ENCODE measurements around the gene ELF5. TPM values are rescaled to one million over a fixed set of nuclear protein-coding genes. Genes with fewer than 3 reads are reported as not detected.

The ELF5 gene
- 1.8 and 2.1 TPM in 2 replicates for total RNA-seq
- long read RNA-seq, partial matches to known transcripts: 1 of 8 reads
- long read RNA-seq, other reads (novel, unspliced or antisense): 2 of 8 reads

DNA sequence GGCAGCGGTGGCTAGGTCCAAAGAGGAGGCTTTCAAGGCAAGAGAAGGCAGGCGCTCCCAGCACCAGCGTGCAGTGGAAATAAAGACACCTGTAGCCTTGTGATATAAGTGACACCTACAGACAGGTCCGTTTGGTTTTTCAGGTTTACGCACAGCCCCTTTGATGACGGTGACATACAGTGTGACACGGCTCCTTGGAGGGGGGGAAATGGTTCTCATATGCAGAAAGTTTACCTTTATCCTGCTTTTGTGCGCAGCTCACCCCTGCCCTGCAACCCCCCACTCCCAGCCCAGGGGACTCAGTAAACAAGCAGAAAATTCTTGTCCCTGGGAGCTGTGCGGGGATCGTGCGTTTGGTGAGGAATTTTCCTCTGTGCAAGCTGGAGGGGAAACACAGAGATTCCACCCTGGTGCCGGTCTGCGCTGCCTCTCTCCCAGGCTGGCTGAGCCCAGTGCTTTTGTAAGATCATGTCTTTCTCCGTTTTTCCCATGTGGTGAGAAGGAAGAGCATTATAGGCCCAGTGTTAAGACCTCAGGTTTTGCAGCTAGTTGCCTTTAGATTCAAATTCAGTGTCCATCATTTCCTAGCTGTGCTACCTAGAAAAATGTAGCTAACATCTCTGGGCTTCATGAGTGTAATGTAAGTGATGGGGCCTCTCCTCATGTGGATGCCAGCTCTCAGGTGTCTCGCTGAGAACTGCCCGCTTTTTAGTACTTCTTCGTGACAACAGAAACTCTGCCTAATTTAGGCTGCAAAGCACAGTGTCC lies at the start of gene ELF5:
ELF5 (minus strand) TSS at position 113 of the 768 bp plus-strand sequence. CDS start 8,045 bp downstream, outside the sequence.
- H3K9me3 Mint-ChIP-seq (ENCODE audit: low read depth): no peaks in the 10 kb centered on the region
- no peaks in the 10 kb centered on the region for H3K27me3 Mint-ChIP-seq
- H3K36me3 Mint-ChIP-seq (ENCODE audit: insufficient read depth): no peaks in the 10 kb centered on the region
- H3K4me3 Mint-ChIP-seq (ENCODE audit: low read depth): peak within 1 kb of the TSS; percentile 12
- peaks cover 23% of the 10 kb centered on the region for H3K4me1 Mint-ChIP-seq (ENCODE audit: low read depth)
- H3K27ac Mint-ChIP-seq: peak within 1 kb of the TSS; percentile 90
- peak; percentile 14 for DNase-seq (ENCODE audit: low spot score, unreplicated experiment)
- TF ChIP-seq, protein P1, sequence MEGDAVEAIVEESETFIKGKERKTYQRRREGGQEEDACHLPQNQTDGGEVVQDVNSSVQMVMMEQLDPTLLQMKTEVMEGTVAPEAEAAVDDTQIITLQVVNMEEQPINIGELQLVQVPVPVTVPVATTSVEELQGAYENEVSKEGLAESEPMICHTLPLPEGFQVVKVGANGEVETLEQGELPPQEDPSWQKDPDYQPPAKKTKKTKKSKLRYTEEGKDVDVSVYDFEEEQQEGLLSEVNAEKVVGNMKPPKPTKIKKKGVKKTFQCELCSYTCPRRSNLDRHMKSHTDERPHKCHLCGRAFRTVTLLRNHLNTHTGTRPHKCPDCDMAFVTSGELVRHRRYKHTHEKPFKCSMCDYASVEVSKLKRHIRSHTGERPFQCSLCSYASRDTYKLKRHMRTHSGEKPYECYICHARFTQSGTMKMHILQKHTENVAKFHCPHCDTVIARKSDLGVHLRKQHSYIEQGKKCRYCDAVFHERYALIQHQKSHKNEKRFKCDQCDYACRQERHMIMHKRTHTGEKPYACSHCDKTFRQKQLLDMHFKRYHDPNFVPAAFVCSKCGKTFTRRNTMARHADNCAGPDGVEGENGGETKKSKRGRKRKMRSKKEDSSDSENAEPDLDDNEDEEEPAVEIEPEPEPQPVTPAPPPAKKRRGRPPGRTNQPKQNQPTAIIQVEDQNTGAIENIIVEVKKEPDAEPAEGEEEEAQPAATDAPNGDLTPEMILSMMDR (IDR thresholded peaks at IDR 0.05; ENCODE audit: unreplicated experiment): no peak

DNA sequence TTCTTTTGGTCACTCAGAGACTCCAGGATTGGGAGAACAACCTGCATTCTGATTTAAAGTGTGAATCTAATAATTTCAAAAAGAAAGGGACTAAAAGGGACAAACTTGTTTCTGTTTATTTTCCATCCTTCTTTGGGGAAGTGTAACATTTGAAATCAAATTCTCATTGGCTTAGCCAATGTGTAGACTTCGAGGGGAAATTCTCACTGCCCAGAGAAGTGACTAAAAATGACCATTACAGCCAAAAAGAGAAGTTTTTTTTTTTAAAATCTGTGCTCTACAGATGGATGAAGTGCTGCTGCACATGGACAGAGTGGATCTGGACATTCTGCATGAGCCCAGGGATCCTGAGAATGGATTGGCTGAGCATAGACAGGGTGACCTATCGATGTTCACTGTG lies 49.4 kb upstream of the ELF5 start:
- TF ChIP-seq, protein P1 (IDR thresholded peaks at IDR 0.05; ENCODE audit: unreplicated experiment): no peak
- H3K27ac Mint-ChIP-seq: no peak overlapping the region
- no peak overlapping the region for H3K4me3 Mint-ChIP-seq (ENCODE audit: low read depth)
- H3K4me1 Mint-ChIP-seq (ENCODE audit: low read depth): peaks cover 6% of the 10 kb centered on the region
- H3K9me3 Mint-ChIP-seq (ENCODE audit: low read depth): no peaks in the 10 kb centered on the region
- H3K27me3 Mint-ChIP-seq: peaks cover 17% of the 10 kb centered on the region
- DNase-seq (ENCODE audit: low spot score, unreplicated experiment): no peak
- H3K36me3 Mint-ChIP-seq (ENCODE audit: insufficient read depth): no peaks in the 10 kb centered on the region

DNA sequence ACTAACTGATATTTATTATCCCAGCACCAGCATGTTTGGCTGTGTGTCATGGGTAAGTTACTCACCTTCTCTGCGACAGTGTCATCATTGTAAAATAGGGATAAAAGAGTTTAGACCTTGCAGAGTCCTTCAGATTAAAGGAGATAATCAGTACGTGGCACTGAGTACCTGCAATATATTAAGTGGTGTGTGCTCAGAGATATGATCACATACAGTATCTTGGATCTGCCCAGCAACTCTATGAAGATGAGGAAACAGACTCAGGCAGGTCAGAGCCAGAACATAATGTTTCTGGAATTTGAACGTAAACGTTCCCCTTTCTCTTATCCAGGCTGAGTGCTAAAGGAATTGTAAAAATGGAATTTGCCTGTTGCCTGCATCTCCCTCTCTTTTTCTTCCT lies 46.9 kb upstream of the ELF5 start:
- Mint-ChIP-seq H3K27me3 (peaks cover 17% of the 10 kb centered on the region), H3K36me3 (ENCODE audit: insufficient read depth) (no peaks in the 10 kb centered on the region), H3K4me3 (ENCODE audit: low read depth) (no peak overlapping the region), H3K9me3 (ENCODE audit: low read depth) (no peaks in the 10 kb centered on the region), H3K4me1 (ENCODE audit: low read depth) (peaks cover 6% of the 10 kb centered on the region), H3K27ac (no peak overlapping the region)
- DNase-seq (ENCODE audit: low spot score, unreplicated experiment): no peak
- TF ChIP-seq, protein P1 (IDR thresholded peaks at IDR 0.05; ENCODE audit: unreplicated experiment): no peak

DNA sequence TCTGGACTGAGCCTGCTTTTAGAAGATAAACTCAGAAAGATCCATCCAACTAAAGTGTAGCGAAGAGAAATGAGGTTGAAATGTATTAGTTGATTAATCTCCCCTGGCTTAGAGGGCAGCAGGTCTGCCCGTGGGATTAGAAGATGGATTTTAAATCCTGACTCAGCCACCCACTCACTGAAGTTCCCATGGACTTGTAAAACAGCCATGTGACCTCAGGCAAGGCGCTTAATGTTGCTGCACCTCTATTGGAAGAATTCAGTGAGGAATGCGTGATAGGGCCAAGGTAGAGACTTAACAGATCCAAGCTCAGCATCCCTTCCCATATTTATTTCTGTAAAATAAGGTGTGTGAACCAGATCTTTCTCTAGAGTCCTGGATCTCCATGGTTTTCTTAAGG lies 45.1 kb upstream of the ELF5 start:
- Mint-ChIP-seq H3K9me3 (ENCODE audit: low read depth) (no peaks in the 10 kb centered on the region), H3K4me1 (ENCODE audit: low read depth) (no peaks in the 10 kb centered on the region), H3K36me3 (ENCODE audit: insufficient read depth) (no peaks in the 10 kb centered on the region), H3K4me3 (ENCODE audit: low read depth) (no peak overlapping the region), H3K27me3 (peaks cover 14% of the 10 kb centered on the region), H3K27ac (no peak overlapping the region)
- TF ChIP-seq, protein P1 (IDR thresholded peaks at IDR 0.05; ENCODE audit: unreplicated experiment): no peak
- DNase-seq (ENCODE audit: low spot score, unreplicated experiment): no peak

DNA sequence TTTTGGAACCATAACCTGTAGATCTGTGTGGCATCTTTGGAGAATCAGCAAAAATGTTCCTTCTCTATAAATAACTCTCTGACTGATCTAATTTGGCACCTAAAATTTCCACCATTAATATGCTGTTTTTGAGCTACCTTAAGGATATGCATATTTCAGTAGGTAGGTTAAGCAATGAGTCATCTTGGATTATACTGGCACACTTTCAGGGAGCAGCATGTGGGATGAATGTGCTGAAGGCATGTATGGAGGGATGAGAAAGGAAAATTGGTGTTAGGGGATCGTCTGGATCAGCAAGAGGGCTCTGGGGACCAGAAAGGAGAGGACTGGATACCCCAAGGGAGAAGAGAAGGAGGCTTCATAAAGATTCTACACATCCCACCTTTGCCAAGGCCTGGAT lies 44.6 kb upstream of the ELF5 start:
- peaks cover 12% of the 10 kb centered on the region for H3K27me3 Mint-ChIP-seq
- no peaks in the 10 kb centered on the region for H3K4me1 Mint-ChIP-seq (ENCODE audit: low read depth)
- TF ChIP-seq, protein P1 (IDR thresholded peaks at IDR 0.05; ENCODE audit: unreplicated experiment): no peak
- H3K27ac Mint-ChIP-seq: no peak overlapping the region
- no peak overlapping the region for H3K4me3 Mint-ChIP-seq (ENCODE audit: low read depth)
- H3K9me3 Mint-ChIP-seq (ENCODE audit: low read depth): no peaks in the 10 kb centered on the region
- H3K36me3 Mint-ChIP-seq (ENCODE audit: insufficient read depth): no peaks in the 10 kb centered on the region
- no peak for DNase-seq (ENCODE audit: low spot score, unreplicated experiment)

All from progenitor cell of endocrine pancreas (in vitro differentiated cells).